Neural cell (in vitro differentiated cells): ENCODE results near the gene NEK10. TPM values are rescaled to one million over a fixed set of nuclear protein-coding genes. Genes with fewer than 3 reads are reported as not detected.

Source experiments
- H2AFZ ChIP-seq: fragments of 200-600, 300-800 bp; sonication (generic), shearing (Covaris generic); 2 replicates; pipeline ENCODE4 v1.6.0; 2014; ENCODE audit warnings: low read depth, mild to moderate bottlenecking, antibody characterized with exemption, low read length, moderate library complexity
- H3F3A ChIP-seq: fragments of 200-600 bp; shearing (Covaris generic); 2 replicates; pipeline ENCODE4 v1.6.1; 2016; ENCODE audit warnings: mild to moderate bottlenecking, moderate library complexity, mixed read lengths, antibody characterized with exemption, low read length; ENCODE audit not compliant: insufficient read depth, poor library complexity, severe bottlenecking
- H3K27ac ChIP-seq: fragments of 200-600, 300-800 bp; sonication (generic), shearing (Covaris generic); 2 replicates; pipeline ENCODE4 v1.5.1; 2014; ENCODE audit warnings: mild to moderate bottlenecking, low read length, moderate library complexity
- H3K27me3 ChIP-seq: fragments of 300-800, 200-600 bp; sonication (generic), shearing (Covaris generic); 2 replicates; pipeline ENCODE4 v1.6.0; 2014; ENCODE audit warnings: mild to moderate bottlenecking, low read depth, low read length, moderate library complexity; ENCODE audit not compliant: insufficient read depth
- H3K36me3 ChIP-seq: fragments of 300-800, 200-600 bp; sonication (generic), shearing (Covaris generic); 2 replicates; pipeline ENCODE4 v1.5.1; 2014; ENCODE audit warnings: mild to moderate bottlenecking, antibody characterized with exemption, low read length, moderate library complexity; ENCODE audit not compliant: insufficient read depth
- H3K4me2 ChIP-seq: fragments of 300-800, 200-600 bp; sonication (generic), shearing (Covaris generic); 2 replicates; pipeline ENCODE4 v1.6.0; 2014; ENCODE audit warnings: mild to moderate bottlenecking, low read length
- H3K4me3 ChIP-seq: fragments of 300-800, 200-600 bp; sonication (generic), shearing (Covaris generic); 2 replicates; pipeline ENCODE4 v1.5.1; 2014; ENCODE audit warnings: mild to moderate bottlenecking, low read length, moderate library complexity
- H3K79me2 ChIP-seq: fragments of 200-600 bp; shearing (Covaris generic); replicated peaks from 2 replicates; pipeline ENCODE4 v1.6.0; 2014; ENCODE audit warnings: mild to moderate bottlenecking, low read length, moderate library complexity; ENCODE audit not compliant: insufficient read depth
- H3K9ac ChIP-seq: fragments of 300-800, 200-600 bp; sonication (generic), shearing (Covaris generic); 2 replicates; pipeline ENCODE4 v1.6.1; 2016; ENCODE audit warnings: mild to moderate bottlenecking, low read length, mixed read lengths
- H3K9me2 ChIP-seq: fragments of 200-600 bp; shearing (Covaris generic); 2 replicates; pipeline ENCODE4 v1.6.1; 2016; ENCODE audit warnings: mild to moderate bottlenecking, low read length, mixed read lengths; ENCODE audit not compliant: insufficient read depth
- H3K9me3 ChIP-seq: fragments of 200-600, 300-800 bp; sonication (generic), shearing (Covaris generic); 2 replicates; pipeline ENCODE4 v1.6.1; 2016; ENCODE audit warnings: mild to moderate bottlenecking, mixed run types, low read length, moderate library complexity, mixed read lengths
- H4K20me1 ChIP-seq: fragments of 200-600 bp; shearing (Covaris generic); 2 replicates; pipeline ENCODE4 v1.6.1; 2016; ENCODE audit warnings: mild to moderate bottlenecking, mixed run types; ENCODE audit not compliant: insufficient read depth
- EP300 ChIP-seq: fragments of 450-650 bp; conservative IDR thresholded peaks from 2 replicates; pipeline ENCODE4 v1.6.1; 2014; ENCODE audit warnings: antibody characterized with exemption, mild to moderate bottlenecking, moderate library complexity; ENCODE audit not compliant: poor library complexity, severe bottlenecking
- EZH2 ChIP-seq: fragments of 200-600, 300-800 bp; shearing (Covaris generic), sonication (generic); IDR thresholded peaks from 2 replicates; pipeline ENCODE4 v1.6.1; 2014; ENCODE audit warnings: antibody characterized with exemption, low read length, borderline replicate concordance, mild to moderate bottlenecking; ENCODE audit not compliant: insufficient read depth, poor library complexity, severe bottlenecking
- MXI1 ChIP-seq: fragments of 450-650 bp; conservative IDR thresholded peaks from 2 replicates; pipeline ENCODE4 v1.6.1; 2014; ENCODE audit warnings: antibody characterized with exemption, mild to moderate bottlenecking; ENCODE audit not compliant: poor library complexity, severe bottlenecking
- POLR2AphosphoS5 ChIP-seq: IDR thresholded peaks from 2 replicates; pipeline ENCODE4 v1.6.1; 2012
- RAD21 ChIP-seq: fragments of 450-650 bp; conservative IDR thresholded peaks from 2 replicates; pipeline ENCODE4 v1.6.1; 2014; ENCODE audit warnings: antibody characterized with exemption, mild to moderate bottlenecking, moderate library complexity
- SMC3 ChIP-seq: fragments of 450-650 bp; conservative IDR thresholded peaks from 2 replicates; pipeline ENCODE4 v1.6.1; 2014; ENCODE audit warnings: antibody characterized with exemption, mild to moderate bottlenecking, moderate library complexity; ENCODE audit not compliant: poor library complexity
- TAF1 ChIP-seq: IDR thresholded peaks from 2 replicates; pipeline ENCODE4 v1.6.1; 2012; ENCODE audit warnings: low read depth
- polyA plus RNA-seq: library from polyadenylated mRNA; depleted of rRNA; stranded (reverse); fragments of >200 nt; gene quantifications from 2 replicates; pipeline ENCODE4 v1.2.3, GENCODE V29; 2014
- TF ChIP-seq, protein P1 (sequence below): IDR thresholded peaks from 2 replicates; pipeline ENCODE4 v1.6.1; 2012; ENCODE audit warnings: borderline replicate concordance
- TF ChIP-seq, protein P2 (sequence below): fragments of 450-650 bp; IDR thresholded peaks from 2 replicates; pipeline ENCODE4 v1.5.1; 2014; ENCODE audit warnings: antibody characterized with exemption, mild to moderate bottlenecking, moderate library complexity; ENCODE audit not compliant: poor library complexity, severe bottlenecking

Gene NEK10
- polyA plus RNA-seq, 1 donor from 2014 or later: 17.6 TPM

DNA sequence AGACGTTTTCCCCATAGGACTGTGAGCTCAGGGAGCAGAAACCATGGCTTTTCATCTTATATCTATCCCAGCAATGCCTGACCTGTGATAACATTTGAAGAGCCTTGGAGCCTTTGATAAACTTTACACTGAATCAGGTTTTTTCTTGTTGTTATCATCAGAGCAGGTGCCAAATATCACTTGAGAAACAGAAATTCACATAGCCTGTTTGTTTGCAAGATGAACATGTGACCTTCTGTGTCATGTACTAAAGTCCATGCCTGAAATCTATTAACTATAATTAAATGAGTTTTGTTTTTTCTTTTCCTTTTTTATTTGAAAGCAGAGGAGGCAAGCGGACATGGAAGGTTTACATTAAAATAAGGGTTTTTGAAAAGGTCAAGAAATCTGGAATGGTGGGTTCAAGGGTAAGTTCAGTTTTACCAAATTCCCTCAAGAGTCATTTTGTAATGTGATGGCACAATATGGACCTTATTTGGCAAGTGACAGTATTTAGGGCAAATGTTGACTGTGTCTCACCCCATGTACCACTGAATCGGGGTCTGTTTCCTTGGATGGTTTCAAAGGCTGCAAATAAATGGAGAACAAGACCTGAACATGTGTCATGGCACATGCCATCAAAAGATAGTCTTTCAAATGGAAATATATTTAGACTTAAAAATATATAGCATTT is 90.7 kb downstream of the NEK10 start:
- Histone ChIP-seq H3K27ac (no peak overlapping the region), H3K4me2 (no peak overlapping the region), H4K20me1 (no peaks in the 10 kb centered on the region), H2AFZ (no peak overlapping the region), H3K27me3 (no peaks in the 10 kb centered on the region), H3K9ac (no peak overlapping the region), H3K4me3 (no peak overlapping the region), H3K9me3 (no peaks in the 10 kb centered on the region), H3F3A (no peaks in the 10 kb centered on the region), H3K9me2 (no peaks in the 10 kb centered on the region), H3K36me3 (no peaks in the 10 kb centered on the region), H3K79me2 (no peaks in the 10 kb centered on the region)
- TF ChIP-seq TAF1 (no peak), SMC3 (no peak), POLR2AphosphoS5 (no peak), EZH2 (no peak), RAD21 (no peak), EP300 (no peak)
- TF ChIP-seq, protein P1, sequence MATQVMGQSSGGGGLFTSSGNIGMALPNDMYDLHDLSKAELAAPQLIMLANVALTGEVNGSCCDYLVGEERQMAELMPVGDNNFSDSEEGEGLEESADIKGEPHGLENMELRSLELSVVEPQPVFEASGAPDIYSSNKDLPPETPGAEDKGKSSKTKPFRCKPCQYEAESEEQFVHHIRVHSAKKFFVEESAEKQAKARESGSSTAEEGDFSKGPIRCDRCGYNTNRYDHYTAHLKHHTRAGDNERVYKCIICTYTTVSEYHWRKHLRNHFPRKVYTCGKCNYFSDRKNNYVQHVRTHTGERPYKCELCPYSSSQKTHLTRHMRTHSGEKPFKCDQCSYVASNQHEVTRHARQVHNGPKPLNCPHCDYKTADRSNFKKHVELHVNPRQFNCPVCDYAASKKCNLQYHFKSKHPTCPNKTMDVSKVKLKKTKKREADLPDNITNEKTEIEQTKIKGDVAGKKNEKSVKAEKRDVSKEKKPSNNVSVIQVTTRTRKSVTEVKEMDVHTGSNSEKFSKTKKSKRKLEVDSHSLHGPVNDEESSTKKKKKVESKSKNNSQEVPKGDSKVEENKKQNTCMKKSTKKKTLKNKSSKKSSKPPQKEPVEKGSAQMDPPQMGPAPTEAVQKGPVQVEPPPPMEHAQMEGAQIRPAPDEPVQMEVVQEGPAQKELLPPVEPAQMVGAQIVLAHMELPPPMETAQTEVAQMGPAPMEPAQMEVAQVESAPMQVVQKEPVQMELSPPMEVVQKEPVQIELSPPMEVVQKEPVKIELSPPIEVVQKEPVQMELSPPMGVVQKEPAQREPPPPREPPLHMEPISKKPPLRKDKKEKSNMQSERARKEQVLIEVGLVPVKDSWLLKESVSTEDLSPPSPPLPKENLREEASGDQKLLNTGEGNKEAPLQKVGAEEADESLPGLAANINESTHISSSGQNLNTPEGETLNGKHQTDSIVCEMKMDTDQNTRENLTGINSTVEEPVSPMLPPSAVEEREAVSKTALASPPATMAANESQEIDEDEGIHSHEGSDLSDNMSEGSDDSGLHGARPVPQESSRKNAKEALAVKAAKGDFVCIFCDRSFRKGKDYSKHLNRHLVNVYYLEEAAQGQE: no peak
- TF ChIP-seq, protein P2, sequence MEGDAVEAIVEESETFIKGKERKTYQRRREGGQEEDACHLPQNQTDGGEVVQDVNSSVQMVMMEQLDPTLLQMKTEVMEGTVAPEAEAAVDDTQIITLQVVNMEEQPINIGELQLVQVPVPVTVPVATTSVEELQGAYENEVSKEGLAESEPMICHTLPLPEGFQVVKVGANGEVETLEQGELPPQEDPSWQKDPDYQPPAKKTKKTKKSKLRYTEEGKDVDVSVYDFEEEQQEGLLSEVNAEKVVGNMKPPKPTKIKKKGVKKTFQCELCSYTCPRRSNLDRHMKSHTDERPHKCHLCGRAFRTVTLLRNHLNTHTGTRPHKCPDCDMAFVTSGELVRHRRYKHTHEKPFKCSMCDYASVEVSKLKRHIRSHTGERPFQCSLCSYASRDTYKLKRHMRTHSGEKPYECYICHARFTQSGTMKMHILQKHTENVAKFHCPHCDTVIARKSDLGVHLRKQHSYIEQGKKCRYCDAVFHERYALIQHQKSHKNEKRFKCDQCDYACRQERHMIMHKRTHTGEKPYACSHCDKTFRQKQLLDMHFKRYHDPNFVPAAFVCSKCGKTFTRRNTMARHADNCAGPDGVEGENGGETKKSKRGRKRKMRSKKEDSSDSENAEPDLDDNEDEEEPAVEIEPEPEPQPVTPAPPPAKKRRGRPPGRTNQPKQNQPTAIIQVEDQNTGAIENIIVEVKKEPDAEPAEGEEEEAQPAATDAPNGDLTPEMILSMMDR: no peak

DNA sequence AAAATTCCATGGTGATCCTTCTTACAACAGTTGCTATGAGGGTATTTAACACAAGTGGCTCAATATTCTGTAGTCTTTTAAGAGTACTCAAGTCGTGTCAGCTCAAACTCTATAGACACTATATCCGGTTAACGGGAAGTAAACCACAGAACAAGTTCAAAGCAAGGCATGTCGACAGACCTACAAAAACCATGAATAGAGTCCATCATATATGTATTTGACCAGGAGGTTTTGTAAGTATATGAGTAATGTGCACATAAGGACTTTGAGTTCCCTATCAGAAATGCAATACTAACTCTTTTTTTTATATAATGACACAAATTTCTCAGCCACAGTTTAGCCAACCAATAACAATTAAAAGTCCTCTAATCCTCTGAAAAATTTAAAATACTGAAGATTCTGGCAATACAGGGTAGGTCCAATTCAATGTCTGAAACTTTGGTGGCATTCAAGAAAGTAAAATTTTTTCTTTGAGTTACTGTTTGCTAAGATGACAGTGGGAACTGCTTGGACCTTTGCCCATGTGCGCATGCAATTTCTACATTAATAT is 93.7 kb downstream of the NEK10 start:
- H4K20me1 ChIP-seq: no peaks in the 10 kb centered on the region
- H3K27me3 ChIP-seq: no peaks in the 10 kb centered on the region
- H3K9me2 ChIP-seq: no peaks in the 10 kb centered on the region
- no peaks in the 10 kb centered on the region for H3K79me2 ChIP-seq
- no peak overlapping the region for H3K9ac ChIP-seq
- no peak overlapping the region for H2AFZ ChIP-seq
- TF ChIP-seq TAF1: no peak
- TF ChIP-seq MXI1: no peak
- TF ChIP-seq SMC3: no peak
- TF ChIP-seq, protein P2: no peak
- TF ChIP-seq RAD21: no peak
- TF ChIP-seq EP300: no peak
- no peak for TF ChIP-seq POLR2AphosphoS5
- no peak for TF ChIP-seq EZH2
- TF ChIP-seq, protein P1: no peak
- no peak overlapping the region for H3K4me3 ChIP-seq
- H3K9me3 ChIP-seq: no peaks in the 10 kb centered on the region
- no peak overlapping the region for H3K27ac ChIP-seq
- H3F3A ChIP-seq: no peaks in the 10 kb centered on the region
- no peaks in the 10 kb centered on the region for H3K36me3 ChIP-seq
- H3K4me2 ChIP-seq: no peak overlapping the region
